SK-N-SH (cell line): ENCODE data around the gene NOTCH4.

Experiments
- EP300 ChIP-seq, 2 experiments: IDR thresholded peaks; 2 replicates each; pipeline versions ENCODE4 v1.4.0 to v1.6.1; 2012; ENCODE audit warnings: borderline replicate concordance in 1 of 2, low read depth in 1 of 2, low read length in 1 of 2
- FOSL2 ChIP-seq: IDR thresholded peaks from 2 replicates; pipeline ENCODE4 v1.4.0; 2012; ENCODE audit warnings: low read depth, mild to moderate bottlenecking, moderate library complexity, borderline replicate concordance
- FOXM1 ChIP-seq: IDR thresholded peaks from 2 replicates; pipeline ENCODE4 v1.4.0; 2012; ENCODE audit warnings: low read depth, mild to moderate bottlenecking
- NFIC ChIP-seq: IDR thresholded peaks from 2 replicates; pipeline ENCODE4 v1.4.0; 2012; ENCODE audit warnings: borderline replicate concordance
- POLR2AphosphoS5 ChIP-seq: IDR thresholded peaks from 2 replicates; pipeline ENCODE4 v1.6.1; 2012; ENCODE audit warnings: low read depth, low read length
- RAD21 ChIP-seq: IDR thresholded peaks from 2 replicates; pipeline ENCODE4 v1.6.1; 2012; ENCODE audit warnings: mild to moderate bottlenecking, low read length
- RFX5 ChIP-seq: IDR thresholded peaks from 2 replicates; pipeline ENCODE4 v1.6.1; 2012; ENCODE audit warnings: mild to moderate bottlenecking, improper control_type of control experiment, low read length
- TAF1 ChIP-seq: IDR thresholded peaks from 2 replicates; pipeline ENCODE4 v1.6.1; 2012; ENCODE audit warnings: low read depth, mild to moderate bottlenecking, low read length, moderate library complexity, borderline replicate concordance
- TEAD4 ChIP-seq: IDR thresholded peaks from 2 replicates; pipeline ENCODE4 v1.4.0; 2012; ENCODE audit warnings: mild to moderate bottlenecking, borderline replicate concordance; ENCODE audit not compliant: insufficient read depth
- YY1 ChIP-seq: IDR thresholded peaks from 2 replicates; pipeline ENCODE4 v1.4.0; 2012; ENCODE audit warnings: low read depth, mild to moderate bottlenecking
- TF ChIP-seq, protein P1 (sequence below): fragments of 200-600 bp; sonication (generic); IDR thresholded peaks from 2 replicates; pipeline ENCODE4 v1.6.1; 2017; ENCODE audit warnings: antibody characterized with exemption, mild to moderate bottlenecking, moderate library complexity
- TF ChIP-seq, protein P2 (sequence below): IDR thresholded peaks from 2 replicates; pipeline ENCODE4 v1.4.0; 2012; ENCODE audit warnings: low read depth, borderline replicate concordance
- TF ChIP-seq, protein P3 (sequence below): IDR thresholded peaks from 2 replicates; pipeline ENCODE4 v1.6.1; 2012; ENCODE audit warnings: mild to moderate bottlenecking, low read depth, low read length, moderate library complexity
- TF ChIP-seq, protein P4 (sequence below): fragments of 150-350 bp; IDR thresholded peaks from 2 replicates; pipeline ENCODE4 v1.6.1; 2017; ENCODE audit warnings: antibody characterized with exemption, low read length, low read depth, borderline replicate concordance

DNA sequence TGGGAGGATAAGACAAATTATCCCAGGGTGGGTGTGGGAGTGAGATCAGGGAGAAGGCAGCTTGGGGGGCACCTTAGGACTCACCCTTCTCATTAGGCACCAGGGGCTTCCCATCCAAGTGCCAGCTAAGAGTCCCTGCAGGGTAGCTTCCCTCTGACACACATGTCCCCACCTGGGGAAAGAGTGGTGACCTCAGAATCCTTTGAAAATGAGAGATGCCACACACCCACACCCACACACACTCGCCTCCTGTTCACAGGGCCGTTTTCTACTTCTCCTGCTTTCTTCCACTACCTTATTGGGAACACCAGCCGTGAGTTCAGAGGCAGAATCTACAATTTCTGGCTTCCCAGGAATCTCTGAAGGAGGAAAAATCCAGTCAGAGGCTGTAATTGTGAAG, 40.8 kb downstream of the NOTCH4 start:
- TF ChIP-seq YY1 (no peak), EP300 (IDR thresholded peaks at IDR 0.05; ENCODE audit: borderline replicate concordance in 1 of 2, low read depth in 1 of 2, low read length in 1 of 2) (no peak), RFX5 (no peak), TAF1 (no peak), TEAD4 (no peak), POLR2AphosphoS5 (no peak), RAD21 (no peak), FOSL2 (no peak), NFIC (no peak), FOXM1 (no peak)
- TF ChIP-seq, protein P1, sequence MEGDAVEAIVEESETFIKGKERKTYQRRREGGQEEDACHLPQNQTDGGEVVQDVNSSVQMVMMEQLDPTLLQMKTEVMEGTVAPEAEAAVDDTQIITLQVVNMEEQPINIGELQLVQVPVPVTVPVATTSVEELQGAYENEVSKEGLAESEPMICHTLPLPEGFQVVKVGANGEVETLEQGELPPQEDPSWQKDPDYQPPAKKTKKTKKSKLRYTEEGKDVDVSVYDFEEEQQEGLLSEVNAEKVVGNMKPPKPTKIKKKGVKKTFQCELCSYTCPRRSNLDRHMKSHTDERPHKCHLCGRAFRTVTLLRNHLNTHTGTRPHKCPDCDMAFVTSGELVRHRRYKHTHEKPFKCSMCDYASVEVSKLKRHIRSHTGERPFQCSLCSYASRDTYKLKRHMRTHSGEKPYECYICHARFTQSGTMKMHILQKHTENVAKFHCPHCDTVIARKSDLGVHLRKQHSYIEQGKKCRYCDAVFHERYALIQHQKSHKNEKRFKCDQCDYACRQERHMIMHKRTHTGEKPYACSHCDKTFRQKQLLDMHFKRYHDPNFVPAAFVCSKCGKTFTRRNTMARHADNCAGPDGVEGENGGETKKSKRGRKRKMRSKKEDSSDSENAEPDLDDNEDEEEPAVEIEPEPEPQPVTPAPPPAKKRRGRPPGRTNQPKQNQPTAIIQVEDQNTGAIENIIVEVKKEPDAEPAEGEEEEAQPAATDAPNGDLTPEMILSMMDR: no peak
- TF ChIP-seq, protein P2, sequence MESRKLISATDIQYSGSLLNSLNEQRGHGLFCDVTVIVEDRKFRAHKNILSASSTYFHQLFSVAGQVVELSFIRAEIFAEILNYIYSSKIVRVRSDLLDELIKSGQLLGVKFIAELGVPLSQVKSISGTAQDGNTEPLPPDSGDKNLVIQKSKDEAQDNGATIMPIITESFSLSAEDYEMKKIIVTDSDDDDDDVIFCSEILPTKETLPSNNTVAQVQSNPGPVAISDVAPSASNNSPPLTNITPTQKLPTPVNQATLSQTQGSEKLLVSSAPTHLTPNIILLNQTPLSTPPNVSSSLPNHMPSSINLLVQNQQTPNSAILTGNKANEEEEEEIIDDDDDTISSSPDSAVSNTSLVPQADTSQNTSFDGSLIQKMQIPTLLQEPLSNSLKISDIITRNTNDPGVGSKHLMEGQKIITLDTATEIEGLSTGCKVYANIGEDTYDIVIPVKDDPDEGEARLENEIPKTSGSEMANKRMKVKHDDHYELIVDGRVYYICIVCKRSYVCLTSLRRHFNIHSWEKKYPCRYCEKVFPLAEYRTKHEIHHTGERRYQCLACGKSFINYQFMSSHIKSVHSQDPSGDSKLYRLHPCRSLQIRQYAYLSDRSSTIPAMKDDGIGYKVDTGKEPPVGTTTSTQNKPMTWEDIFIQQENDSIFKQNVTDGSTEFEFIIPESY: no peak
- TF ChIP-seq, protein P3, sequence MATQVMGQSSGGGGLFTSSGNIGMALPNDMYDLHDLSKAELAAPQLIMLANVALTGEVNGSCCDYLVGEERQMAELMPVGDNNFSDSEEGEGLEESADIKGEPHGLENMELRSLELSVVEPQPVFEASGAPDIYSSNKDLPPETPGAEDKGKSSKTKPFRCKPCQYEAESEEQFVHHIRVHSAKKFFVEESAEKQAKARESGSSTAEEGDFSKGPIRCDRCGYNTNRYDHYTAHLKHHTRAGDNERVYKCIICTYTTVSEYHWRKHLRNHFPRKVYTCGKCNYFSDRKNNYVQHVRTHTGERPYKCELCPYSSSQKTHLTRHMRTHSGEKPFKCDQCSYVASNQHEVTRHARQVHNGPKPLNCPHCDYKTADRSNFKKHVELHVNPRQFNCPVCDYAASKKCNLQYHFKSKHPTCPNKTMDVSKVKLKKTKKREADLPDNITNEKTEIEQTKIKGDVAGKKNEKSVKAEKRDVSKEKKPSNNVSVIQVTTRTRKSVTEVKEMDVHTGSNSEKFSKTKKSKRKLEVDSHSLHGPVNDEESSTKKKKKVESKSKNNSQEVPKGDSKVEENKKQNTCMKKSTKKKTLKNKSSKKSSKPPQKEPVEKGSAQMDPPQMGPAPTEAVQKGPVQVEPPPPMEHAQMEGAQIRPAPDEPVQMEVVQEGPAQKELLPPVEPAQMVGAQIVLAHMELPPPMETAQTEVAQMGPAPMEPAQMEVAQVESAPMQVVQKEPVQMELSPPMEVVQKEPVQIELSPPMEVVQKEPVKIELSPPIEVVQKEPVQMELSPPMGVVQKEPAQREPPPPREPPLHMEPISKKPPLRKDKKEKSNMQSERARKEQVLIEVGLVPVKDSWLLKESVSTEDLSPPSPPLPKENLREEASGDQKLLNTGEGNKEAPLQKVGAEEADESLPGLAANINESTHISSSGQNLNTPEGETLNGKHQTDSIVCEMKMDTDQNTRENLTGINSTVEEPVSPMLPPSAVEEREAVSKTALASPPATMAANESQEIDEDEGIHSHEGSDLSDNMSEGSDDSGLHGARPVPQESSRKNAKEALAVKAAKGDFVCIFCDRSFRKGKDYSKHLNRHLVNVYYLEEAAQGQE: no peak
- TF ChIP-seq, protein P4, sequence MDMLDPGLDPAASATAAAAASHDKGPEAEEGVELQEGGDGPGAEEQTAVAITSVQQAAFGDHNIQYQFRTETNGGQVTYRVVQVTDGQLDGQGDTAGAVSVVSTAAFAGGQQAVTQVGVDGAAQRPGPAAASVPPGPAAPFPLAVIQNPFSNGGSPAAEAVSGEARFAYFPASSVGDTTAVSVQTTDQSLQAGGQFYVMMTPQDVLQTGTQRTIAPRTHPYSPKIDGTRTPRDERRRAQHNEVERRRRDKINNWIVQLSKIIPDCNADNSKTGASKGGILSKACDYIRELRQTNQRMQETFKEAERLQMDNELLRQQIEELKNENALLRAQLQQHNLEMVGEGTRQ: no peak
